ENCODE measurements around the gene TMPRSS15. TPM values are rescaled to one million over a fixed set of nuclear protein-coding genes. Genes with fewer than 3 reads are reported as not detected.

TMPRSS15 gene
- total RNA-seq, 2 donors from 2014 or later, result not detected

DNA sequence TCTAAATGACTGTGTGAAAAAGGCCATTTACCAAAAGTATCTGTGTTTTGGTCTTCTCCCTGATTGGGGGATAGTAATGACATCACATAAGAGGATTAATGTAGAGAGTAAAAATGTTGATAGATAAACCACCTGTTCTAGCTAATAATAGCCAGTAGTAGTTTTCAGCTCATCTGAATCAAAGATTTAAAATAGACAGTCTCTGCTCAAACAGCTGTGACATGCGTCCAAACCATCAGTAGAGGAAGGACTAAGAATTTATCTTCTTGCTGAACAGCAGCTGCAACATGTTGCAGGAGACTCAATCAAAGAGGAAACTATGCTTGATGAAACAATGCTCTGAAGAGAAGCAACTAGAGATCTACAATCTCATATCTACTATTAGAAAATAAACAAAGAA, 21.4 kb downstream of the TMPRSS15 start:
- no peak overlapping the region for H3K4me3 ChIP-seq
- 0% methylated on average over 1 of the region's 1 CpG for WGBS, 2 donors
- no peak for ATAC-seq
- no peaks in the 10 kb centered on the region for H3K4me1 ChIP-seq
- TF ChIP-seq, protein P1, sequence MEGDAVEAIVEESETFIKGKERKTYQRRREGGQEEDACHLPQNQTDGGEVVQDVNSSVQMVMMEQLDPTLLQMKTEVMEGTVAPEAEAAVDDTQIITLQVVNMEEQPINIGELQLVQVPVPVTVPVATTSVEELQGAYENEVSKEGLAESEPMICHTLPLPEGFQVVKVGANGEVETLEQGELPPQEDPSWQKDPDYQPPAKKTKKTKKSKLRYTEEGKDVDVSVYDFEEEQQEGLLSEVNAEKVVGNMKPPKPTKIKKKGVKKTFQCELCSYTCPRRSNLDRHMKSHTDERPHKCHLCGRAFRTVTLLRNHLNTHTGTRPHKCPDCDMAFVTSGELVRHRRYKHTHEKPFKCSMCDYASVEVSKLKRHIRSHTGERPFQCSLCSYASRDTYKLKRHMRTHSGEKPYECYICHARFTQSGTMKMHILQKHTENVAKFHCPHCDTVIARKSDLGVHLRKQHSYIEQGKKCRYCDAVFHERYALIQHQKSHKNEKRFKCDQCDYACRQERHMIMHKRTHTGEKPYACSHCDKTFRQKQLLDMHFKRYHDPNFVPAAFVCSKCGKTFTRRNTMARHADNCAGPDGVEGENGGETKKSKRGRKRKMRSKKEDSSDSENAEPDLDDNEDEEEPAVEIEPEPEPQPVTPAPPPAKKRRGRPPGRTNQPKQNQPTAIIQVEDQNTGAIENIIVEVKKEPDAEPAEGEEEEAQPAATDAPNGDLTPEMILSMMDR (IDR thresholded peaks at IDR 0.05), result no peak
- no peak for TF ChIP-seq POLR2A (IDR thresholded peaks at IDR 0.05)
- intact Hi-C loops (cut with DNase I), result no loop called here
- no peak overlapping the region for H3K27ac ChIP-seq
- no peaks in the 10 kb centered on the region for H3K9me3 ChIP-seq
- no peaks in the 10 kb centered on the region for H3K36me3 ChIP-seq (replicated peaks in 1 of 2; ENCODE audit: insufficient read depth in 1 of 2, low read depth in 2 of 2)
- DNase-seq, result no peak
- H3K27me3 ChIP-seq, result no peaks in the 10 kb centered on the region

DNA sequence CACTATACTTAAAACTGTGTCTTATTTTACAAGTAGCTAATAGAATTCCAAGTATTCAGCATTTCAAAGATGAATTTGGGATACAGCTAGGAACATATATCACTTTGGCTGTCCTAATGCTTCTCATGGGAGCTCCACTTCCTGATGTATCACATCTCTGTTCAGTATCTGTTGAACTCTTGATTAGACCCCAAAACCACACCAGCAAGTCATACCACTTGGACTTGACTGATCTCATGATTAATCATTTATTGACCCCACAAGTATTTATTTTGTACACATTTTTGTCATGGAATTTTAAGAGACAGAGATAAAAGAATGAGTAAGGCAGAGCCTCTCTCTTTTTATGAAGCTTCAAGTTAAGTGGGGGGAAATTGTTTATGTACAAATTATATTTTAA, 30.0 kb downstream of the TMPRSS15 start:
- H3K9me3 ChIP-seq, result no peaks in the 10 kb centered on the region
- no peak for TF ChIP-seq POLR2A (IDR thresholded peaks at IDR 0.05)
- TF ChIP-seq, protein P1 (IDR thresholded peaks at IDR 0.05), result no peak
- no peak overlapping the region for H3K4me3 ChIP-seq
- no peaks in the 10 kb centered on the region for H3K36me3 ChIP-seq (replicated peaks in 1 of 2; ENCODE audit: insufficient read depth in 1 of 2, low read depth in 2 of 2)
- H3K27me3 ChIP-seq, result no peaks in the 10 kb centered on the region
- H3K4me1 ChIP-seq, result no peaks in the 10 kb centered on the region
- ATAC-seq (no peak), DNase-seq (no peak)
- intact Hi-C loops (cut with DNase I), result no loop called here
- no peak overlapping the region for H3K27ac ChIP-seq

DNA sequence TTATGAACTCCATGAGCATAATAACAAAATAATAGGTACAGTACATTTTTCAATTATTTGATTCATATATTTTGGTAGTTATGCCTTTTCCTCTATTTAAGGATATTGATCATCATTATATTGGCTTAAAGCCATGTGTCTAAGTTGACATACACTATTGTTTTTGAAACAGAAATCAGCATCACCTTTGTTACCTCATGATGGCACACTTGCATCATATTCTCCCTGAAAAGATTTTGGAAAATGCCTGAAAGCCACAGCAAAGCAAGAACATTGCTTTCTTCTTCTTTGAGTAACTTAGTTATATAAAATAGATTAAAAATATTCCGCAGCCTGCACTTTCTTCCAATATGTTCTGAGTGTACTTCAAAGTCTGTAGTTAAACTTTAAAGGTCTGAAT, 33.3 kb downstream of the TMPRSS15 start:
- H3K27ac ChIP-seq, result no peak overlapping the region
- DNase-seq, result no peak
- H3K36me3 ChIP-seq (replicated peaks in 1 of 2; ENCODE audit: insufficient read depth in 1 of 2, low read depth in 2 of 2), result no peaks in the 10 kb centered on the region
- intact Hi-C loops (cut with DNase I), result no loop called here
- H3K27me3 ChIP-seq, result no peaks in the 10 kb centered on the region
- no peak overlapping the region for H3K4me3 ChIP-seq
- TF ChIP-seq POLR2A (IDR thresholded peaks at IDR 0.05), result no peak
- TF ChIP-seq, protein P1 (IDR thresholded peaks at IDR 0.05), result no peak
- 41 to 45% methylated on average over 1 of the region's 1 CpG for WGBS, 2 donors
- no peaks in the 10 kb centered on the region for H3K9me3 ChIP-seq
- ATAC-seq, result no peak
- H3K4me1 ChIP-seq, result no peaks in the 10 kb centered on the region

DNA sequence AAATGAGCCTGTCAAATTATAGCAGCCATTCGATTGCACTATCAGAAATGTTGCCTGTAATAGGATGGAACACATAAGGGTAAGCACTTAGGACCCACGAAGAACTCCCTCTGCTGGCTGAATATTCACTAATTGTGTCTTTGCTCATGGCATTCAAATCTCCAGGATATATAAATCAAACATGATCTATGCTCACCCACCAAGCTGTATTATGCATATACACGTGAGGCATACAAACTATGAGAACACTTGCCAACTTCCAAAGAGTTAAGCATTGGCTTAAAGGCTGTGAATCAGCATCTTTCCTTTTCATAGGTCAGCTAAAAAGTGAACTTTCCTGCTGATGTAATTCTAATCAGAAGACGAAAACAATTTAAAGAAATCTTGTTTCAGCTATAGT, 34.5 kb downstream of the TMPRSS15 start:
- no peak for ATAC-seq
- Histone ChIP-seq H3K36me3 (replicated peaks in 1 of 2; ENCODE audit: insufficient read depth in 1 of 2, low read depth in 2 of 2) (no peaks in the 10 kb centered on the region), H3K9me3 (no peaks in the 10 kb centered on the region), H3K4me1 (no peaks in the 10 kb centered on the region), H3K4me3 (no peak overlapping the region), H3K27ac (no peak overlapping the region), H3K27me3 (no peaks in the 10 kb centered on the region)
- no peak for TF ChIP-seq POLR2A (IDR thresholded peaks at IDR 0.05)
- TF ChIP-seq, protein P1 (IDR thresholded peaks at IDR 0.05), result peak in 3 of 7 experiments; percentile 14 to 23 (median 17)
- 13 to 19% methylated on average over 4 of the region's 4 CpGs for WGBS, 2 donors
- DNase-seq, result no peak
- intact Hi-C loops (cut with DNase I), result no loop called here

DNA sequence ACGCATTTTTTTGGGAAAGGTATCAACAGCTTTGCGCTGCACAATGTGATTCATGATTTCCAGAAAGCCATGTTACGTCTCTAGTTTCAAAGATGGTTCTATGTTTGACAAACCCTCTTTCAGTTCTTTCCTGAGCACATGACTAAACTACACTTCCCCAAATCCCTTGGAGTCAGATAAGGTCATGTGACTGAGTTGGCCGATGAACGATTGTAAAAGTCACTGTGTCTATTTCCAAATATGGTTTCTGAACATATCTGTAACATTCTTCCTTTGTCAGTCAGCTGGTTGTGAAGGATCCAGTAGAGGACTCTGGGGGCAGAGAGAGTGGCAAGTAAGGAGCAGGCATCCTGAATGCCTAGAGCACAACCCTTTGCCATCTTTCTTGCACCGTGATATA, 35.4 kb downstream of the TMPRSS15 start:
- no peak for ATAC-seq
- no peaks in the 10 kb centered on the region for H3K36me3 ChIP-seq (replicated peaks in 1 of 2; ENCODE audit: insufficient read depth in 1 of 2, low read depth in 2 of 2)
- no peaks in the 10 kb centered on the region for H3K4me1 ChIP-seq
- H3K27ac ChIP-seq, result no peak overlapping the region
- no peak overlapping the region for H3K4me3 ChIP-seq
- TF ChIP-seq, protein P1 (IDR thresholded peaks at IDR 0.05), result no peak
- no peak for TF ChIP-seq POLR2A (IDR thresholded peaks at IDR 0.05)
- no peaks in the 10 kb centered on the region for H3K9me3 ChIP-seq
- intact Hi-C loops (cut with DNase I), result no loop called here
- DNase-seq, result no peak
- no peaks in the 10 kb centered on the region for H3K27me3 ChIP-seq
- WGBS, 2 donors, result 56 to 65% methylated on average over 6 of the region's 6 CpGs
